Measurements from ENCODE around the gene KIF4A.

DNA sequence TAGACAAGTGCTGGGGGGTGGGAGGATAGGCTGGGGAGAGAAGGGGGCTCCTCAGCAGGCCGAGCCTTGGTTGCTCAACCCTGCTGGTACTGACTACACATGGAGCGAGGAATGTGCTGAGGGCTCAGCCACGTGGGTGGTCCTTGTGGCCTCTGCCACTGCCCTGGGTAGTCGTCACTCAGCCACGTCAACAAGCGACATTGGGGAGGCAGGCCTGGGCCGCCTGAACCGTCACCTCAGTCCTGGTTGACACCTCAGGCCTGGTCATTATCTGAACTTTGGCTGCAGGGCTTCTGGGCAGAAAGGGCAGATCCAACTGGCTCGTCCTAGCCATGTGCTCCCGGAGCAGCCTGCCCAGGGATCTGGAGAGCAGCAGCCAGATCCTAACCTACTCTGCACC, 70.5 kb downstream of the KIF4A start:
- TF ChIP-seq, protein P1, sequence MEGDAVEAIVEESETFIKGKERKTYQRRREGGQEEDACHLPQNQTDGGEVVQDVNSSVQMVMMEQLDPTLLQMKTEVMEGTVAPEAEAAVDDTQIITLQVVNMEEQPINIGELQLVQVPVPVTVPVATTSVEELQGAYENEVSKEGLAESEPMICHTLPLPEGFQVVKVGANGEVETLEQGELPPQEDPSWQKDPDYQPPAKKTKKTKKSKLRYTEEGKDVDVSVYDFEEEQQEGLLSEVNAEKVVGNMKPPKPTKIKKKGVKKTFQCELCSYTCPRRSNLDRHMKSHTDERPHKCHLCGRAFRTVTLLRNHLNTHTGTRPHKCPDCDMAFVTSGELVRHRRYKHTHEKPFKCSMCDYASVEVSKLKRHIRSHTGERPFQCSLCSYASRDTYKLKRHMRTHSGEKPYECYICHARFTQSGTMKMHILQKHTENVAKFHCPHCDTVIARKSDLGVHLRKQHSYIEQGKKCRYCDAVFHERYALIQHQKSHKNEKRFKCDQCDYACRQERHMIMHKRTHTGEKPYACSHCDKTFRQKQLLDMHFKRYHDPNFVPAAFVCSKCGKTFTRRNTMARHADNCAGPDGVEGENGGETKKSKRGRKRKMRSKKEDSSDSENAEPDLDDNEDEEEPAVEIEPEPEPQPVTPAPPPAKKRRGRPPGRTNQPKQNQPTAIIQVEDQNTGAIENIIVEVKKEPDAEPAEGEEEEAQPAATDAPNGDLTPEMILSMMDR (IDR thresholded peaks at IDR 0.05; ENCODE audit: insufficient read depth, low read length), result no peak
- no peak for TF ChIP-seq POLR2AphosphoS5 (IDR thresholded peaks at IDR 0.05; ENCODE audit: low read depth)
- no peak for TF ChIP-seq GABPA (IDR thresholded peaks at IDR 0.05; ENCODE audit: low read depth)
